Measurements from ENCODE around the gene TNS1.
"Not testable (repeated sequence)": the region's sequence is repeated elsewhere in the genome, so short reads cannot be mapped to it uniquely, and the experiment has no call there.

The TNS1 gene

DNA sequence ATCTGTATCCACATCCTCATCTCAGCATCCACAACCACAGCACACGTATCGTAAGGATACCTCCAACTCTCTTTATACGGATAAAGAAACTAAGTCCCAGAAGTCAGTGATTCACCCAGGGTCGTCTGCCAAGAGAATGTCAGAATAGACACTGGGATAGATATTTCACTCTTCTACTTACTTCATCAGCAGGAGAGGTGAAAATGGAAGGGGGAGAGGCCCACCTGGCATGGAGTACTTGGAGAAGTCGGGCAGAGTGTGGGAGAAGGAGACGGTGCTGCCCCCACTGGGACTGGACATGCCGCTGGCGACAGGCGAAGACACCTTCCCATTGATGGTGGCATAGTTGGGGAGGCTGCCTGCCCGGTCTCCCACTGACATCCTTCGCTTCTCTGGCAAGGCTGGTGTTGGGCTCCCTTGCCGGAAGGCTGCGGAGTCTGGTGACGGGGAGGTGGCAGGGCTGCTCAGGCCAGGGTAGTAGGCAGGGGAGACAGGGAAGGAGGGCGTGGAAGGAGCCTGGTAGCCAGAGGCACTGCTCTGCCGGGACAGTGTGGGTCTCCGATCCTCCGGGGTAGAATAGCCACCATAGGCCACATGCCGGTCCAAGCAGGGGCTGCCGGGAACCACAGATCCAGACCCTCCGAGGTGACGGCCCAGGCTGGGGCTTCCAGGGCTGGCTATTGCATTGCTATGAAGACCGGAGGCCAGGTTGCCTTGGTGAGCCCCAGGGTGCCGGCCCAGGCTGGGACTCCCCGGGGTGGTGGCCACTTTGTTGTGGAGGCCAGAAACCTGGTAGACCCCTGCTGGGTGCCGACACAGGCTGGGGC is 185.1 kb downstream of the TNS1 start:
- DNase-seq (ENCODE audit: low read depth, low spot score): no peak

DNA sequence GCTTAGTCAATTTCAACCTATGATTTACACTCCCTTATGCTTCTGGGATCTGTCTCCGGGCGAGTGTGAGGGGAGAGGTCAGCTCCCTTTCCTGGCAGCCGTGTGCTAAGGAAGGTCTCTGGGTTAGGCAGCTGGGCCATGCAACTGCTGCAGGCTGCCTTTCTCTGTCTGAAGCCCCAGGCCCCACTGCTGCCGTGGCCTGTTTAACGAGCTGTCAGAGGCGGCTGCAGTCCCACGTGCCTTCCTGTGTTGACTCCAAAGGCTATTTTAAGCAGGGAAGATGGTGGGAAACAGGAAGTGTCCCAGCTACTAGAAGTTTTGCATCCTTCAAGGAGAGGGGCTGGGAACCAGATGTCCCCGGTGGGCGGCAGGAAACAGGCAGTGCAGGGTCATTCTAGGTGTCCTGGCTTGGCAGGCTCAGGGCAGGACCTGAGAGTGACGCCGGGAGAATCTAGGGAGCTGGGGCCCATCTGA is 186.4 kb downstream of the TNS1 start:
- no peak for DNase-seq (ENCODE audit: low read depth, low spot score)

GRCh38 chr2:217813828-217814227 is 189.0 kb downstream of the TNS1 start:
- no peak for DNase-seq (ENCODE audit: low read depth, low spot score)

GRCh38 chr2:217812170-217812569 is 190.6 kb downstream of the TNS1 start:
- no peak for DNase-seq (ENCODE audit: low read depth, low spot score)

DNA sequence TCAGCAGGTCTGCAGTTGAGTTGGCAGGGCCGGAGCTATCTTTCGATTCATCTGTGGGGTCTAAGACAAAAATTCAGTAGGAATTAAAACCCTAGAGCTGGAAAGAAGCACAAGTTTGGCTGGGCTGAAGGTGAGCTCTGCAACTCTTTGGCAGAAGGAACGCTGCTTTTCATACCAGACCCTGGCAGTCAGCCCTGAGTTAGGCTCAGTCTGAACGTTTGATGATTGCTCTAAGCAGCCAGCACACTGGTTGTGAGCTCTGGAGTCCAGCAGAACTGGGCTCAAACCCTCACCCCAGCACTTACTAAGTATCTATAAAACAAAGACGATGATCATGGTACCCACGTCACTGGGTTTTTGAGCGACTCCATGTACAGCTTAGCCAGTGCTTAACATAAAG is 192.5 kb downstream of the TNS1 start:
- DNase-seq (ENCODE audit: low read depth, low spot score): no peak

DNA sequence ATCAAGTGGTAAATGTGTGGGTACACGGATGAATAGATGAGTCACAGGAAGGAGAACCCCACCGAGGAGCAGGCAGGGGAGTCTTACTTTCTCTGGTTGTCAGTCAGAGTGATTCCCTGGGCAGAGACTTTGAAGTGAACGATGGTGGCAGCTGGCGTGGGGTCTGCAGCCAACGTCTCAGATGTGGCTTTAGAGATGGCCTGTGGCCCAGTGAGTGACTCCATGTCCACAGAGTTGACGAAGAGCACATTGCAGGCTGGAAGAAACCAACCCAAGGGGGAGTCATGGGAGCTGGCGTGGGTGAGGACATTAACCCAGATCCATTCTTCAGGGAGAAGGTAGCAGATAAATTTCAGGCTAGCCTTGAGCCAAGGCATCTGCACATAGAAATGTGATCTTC is 193.1 kb downstream of the TNS1 start:
- no peak for DNase-seq (ENCODE audit: low read depth, low spot score)

GRCh38 chr2:217808967-217809366 is 193.8 kb downstream of the TNS1 start:
- not testable (repeated sequence) for DNase-seq (ENCODE audit: low read depth, low spot score)

DNA sequence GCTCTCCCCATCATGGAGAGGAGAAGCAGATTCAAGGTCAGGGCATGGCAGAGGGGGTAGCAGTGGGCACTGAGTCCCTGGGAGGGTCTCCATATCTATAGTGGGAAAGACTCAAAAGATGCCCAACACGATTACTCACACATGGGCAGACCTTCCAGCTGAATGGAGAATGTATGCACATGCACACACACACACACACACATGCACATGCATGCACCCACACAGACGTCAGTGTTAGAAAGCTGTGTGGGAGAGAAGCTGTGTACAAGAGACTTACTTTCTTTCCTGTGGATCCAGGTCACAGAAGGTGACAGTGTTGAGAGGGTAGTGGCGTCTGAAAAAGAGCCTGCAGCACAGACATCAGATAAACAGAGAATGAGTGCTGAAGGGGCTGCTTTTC is 194.5 kb downstream of the TNS1 start:
- DNase-seq (ENCODE audit: low read depth, low spot score): no peak

GRCh38 chr2:217807753-217808152 is 195.0 kb downstream of the TNS1 start:
- DNase-seq (ENCODE audit: low read depth, low spot score): no peak

- DNase-seq (ENCODE audit: low read depth, low spot score): no peak
These were observed 195.8 kb downstream of the TNS1 start for GRCh38 chr2:217807025-217807424.

GRCh38 chr2:217806482-217806765 is 196.4 kb downstream of the TNS1 start:
- DNase-seq (ENCODE audit: low read depth, low spot score): no peak

- DNase-seq (ENCODE audit: low read depth, low spot score): no peak
These were observed 196.9 kb downstream of the TNS1 start for GRCh38 chr2:217805668-217806481.

- no peak for DNase-seq (ENCODE audit: low read depth, low spot score)
These were observed 197.8 kb downstream of the TNS1 start for GRCh38 chr2:217804791-217805667.

DNA sequence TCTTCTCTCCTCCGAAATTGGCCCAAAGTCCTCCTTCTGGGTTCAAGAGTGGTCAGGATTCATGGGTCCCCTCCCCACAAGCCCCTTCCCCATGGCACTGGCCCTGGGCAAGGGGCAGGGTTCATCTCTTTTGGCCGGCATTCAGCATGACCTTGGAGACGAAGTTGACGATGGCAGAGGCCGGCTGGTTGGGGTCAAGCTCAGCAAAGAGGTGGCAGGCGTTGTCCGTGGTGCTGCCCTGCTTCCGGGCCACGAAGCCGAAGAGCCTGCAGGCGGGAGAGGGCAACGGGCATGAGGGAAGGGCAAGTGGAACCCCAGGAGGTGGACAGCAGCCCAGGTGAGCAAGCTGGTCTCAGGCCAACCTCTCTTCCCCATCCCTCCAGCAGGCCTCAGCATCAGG is 198.5 kb downstream of the TNS1 start:
- DNase-seq (ENCODE audit: low read depth, low spot score): no peak

DNA sequence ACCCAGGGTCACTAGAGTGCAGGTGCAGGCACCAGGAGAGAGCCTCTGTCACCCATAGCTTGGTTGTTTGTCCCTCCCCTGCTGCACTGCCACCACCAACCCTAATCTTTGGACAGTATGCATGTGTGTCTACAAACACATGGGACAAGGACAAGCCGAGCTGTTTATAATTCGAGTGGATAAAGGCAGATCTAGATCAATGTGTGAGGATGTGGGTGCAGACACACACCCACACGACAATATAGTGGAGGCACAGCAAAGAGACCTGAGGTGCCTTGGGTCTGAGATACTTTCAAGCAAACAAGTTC is 199.2 kb downstream of the TNS1 start:
- DNase-seq (ENCODE audit: low read depth, low spot score): no peak

DNA sequence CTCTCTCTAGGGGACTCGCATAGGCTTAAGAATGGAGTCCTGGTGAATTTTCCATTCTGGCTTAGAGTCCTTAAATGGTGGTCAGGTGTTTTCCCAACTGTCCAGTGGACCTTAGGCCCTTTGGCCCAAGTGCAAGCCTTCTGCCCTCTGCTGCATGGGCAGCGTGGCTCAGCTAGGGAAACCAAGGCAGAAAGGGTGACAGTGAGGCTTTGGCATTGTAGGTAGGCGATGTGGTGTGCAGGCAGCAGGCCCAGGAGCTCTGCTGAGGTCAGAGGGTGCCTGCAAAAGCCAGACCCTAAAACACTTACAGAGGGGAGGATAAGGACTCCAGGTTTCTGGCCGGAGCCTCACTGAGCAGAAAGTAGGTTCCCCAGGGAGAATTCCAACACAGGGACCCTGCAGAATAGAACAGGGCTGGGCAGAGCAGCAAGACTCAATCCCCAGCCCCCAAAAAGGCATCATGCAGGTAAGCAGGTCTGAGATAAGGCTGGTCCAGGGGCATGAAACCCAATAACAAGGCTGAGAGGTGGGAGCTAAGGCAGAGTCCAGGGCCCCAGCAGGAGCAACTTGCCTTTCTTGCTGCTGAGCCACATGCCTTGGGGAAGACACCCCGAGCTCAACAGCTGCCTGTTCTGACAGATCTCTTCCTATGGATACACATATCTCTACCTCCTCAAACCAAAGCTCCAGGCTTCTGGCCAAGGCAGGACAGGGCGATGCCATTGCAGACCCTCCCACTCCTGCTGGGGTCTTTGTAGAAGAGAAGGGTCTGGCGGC is 199.7 kb downstream of the TNS1 start:
- no peak for DNase-seq (ENCODE audit: low read depth, low spot score)

- no peak for DNase-seq (ENCODE audit: low read depth, low spot score)
These were observed 200.5 kb downstream of the TNS1 start for GRCh38 chr2:217802266-217802665.

GRCh38 chr2:217801711-217802110 is 201.1 kb downstream of the TNS1 start:
- no peak for DNase-seq (ENCODE audit: low read depth, low spot score)

DNA sequence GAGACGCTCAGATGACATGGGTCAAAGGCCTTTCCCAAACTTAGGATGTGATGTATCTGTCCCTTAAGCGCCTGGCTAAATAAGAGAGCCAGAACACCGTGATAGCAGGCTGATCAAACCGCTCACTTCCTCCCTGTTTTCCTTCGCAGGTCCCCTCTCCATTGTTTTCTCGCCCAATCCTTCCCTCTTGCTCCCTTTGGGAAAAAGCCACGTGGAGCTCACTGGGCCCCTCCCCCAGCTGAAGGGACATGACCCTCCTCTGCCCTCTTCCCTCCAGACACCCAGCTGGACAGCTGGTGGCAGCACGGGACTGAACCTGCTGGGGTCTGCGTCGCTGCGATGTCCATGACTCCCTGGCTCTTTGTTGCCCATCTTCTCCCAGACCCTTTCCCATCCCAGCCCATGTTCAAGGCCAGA is 201.7 kb downstream of the TNS1 start:
- no peak for DNase-seq (ENCODE audit: low read depth, low spot score)

- DNase-seq (ENCODE audit: low read depth, low spot score): no peak
These were observed 202.2 kb downstream of the TNS1 start for GRCh38 chr2:217800433-217801114.

Measured in brain pericyte (primary cell).